ENCODE measurements around the gene MAPK1. TPM values are rescaled to one million over a fixed set of nuclear protein-coding genes. Genes with fewer than 3 reads are reported as not detected.

The MAPK1 gene
- total RNA-seq, 1 experiment from 2014 or later, result 90.3 TPM

DNA sequence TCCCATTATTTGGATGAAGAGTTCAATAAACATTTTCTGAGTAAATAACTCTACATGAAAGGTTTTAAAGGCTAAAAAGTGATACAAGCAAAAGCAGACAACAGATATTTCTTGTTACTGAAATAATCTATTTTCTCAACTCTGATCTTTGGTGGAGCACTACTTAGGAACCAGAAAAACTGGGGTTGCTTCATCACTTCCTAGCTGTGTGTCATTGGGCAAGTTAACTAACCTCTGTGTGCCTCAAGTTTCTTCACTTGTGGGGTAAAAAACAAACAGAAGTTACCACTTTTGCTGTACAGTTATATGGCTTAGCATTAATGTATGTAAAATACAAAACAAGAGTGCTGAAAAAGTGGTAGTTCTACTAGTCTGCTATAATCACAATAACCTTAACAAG, 5.6 kb downstream of the MAPK1 start:
- no peak overlapping the region for H3K18ac ChIP-seq (ENCODE audit: insufficient read length, low read depth, low read length)
- no peaks in the 10 kb centered on the region for H3K9me3 ChIP-seq (ENCODE audit: control insufficient read depth, low read depth, low read length)
- H3K27me3 Mint-ChIP-seq (ENCODE audit: low read depth), result no peaks in the 10 kb centered on the region
- peaks cover 75% of the 10 kb centered on the region; the same call in 1 of the 2 replicates for H3K79me2 ChIP-seq (ENCODE audit: insufficient read depth, low read length)
- H3K14ac ChIP-seq (ENCODE audit: insufficient read depth, low read length), result no peak overlapping the region
- H3K23me2 ChIP-seq (ENCODE audit: insufficient read length, low read depth, low read length, poor library complexity, severe bottlenecking), result no peaks in the 10 kb centered on the region
- no peaks in the 10 kb centered on the region for H4K20me1 ChIP-seq (ENCODE audit: control insufficient read depth, insufficient read depth, insufficient read length)
- H3K27ac ChIP-seq (ENCODE audit: insufficient read length, low read depth, low read length), result no peak overlapping the region
- no peak overlapping the region for H3K56ac ChIP-seq (ENCODE audit: insufficient read length, low read depth, low read length)
- no peak overlapping the region for H4K5ac ChIP-seq (ENCODE audit: insufficient read length, low read depth, low read length)
- no peak overlapping the region for H3K4me2 ChIP-seq (ENCODE audit: insufficient read depth, insufficient read length, low read length)
- no peak overlapping the region for H3T11ph ChIP-seq (ENCODE audit: low read length)
- H3K4me1 Mint-ChIP-seq, result peaks cover 61 to 71% of the 10 kb centered on the region in 2 experiments
- H3K36me3 Mint-ChIP-seq (ENCODE audit: insufficient read depth in 1 of 3, low read depth in 3 of 3), result peaks cover 0 to 6% (median 4%) of the 10 kb centered on the region in 3 experiments; a peak in 4 of 7 replicates
- no peaks in the 10 kb centered on the region for H3K27me3 ChIP-seq (ENCODE audit: insufficient read depth, low read length)
- H3K79me1 ChIP-seq (ENCODE audit: insufficient read depth, low read depth, low read length, poor library complexity, severe bottlenecking), result peaks cover 9% of the 10 kb centered on the region
- H3K4me1 ChIP-seq (ENCODE audit: insufficient read depth, low read length), result peaks cover 8% of the 10 kb centered on the region
- DNase-seq, result no peak
- TF ChIP-seq, protein P1, sequence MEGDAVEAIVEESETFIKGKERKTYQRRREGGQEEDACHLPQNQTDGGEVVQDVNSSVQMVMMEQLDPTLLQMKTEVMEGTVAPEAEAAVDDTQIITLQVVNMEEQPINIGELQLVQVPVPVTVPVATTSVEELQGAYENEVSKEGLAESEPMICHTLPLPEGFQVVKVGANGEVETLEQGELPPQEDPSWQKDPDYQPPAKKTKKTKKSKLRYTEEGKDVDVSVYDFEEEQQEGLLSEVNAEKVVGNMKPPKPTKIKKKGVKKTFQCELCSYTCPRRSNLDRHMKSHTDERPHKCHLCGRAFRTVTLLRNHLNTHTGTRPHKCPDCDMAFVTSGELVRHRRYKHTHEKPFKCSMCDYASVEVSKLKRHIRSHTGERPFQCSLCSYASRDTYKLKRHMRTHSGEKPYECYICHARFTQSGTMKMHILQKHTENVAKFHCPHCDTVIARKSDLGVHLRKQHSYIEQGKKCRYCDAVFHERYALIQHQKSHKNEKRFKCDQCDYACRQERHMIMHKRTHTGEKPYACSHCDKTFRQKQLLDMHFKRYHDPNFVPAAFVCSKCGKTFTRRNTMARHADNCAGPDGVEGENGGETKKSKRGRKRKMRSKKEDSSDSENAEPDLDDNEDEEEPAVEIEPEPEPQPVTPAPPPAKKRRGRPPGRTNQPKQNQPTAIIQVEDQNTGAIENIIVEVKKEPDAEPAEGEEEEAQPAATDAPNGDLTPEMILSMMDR (conservative IDR thresholded peaks at IDR 0.05), result no peak
- H2BK5ac ChIP-seq (ENCODE audit: insufficient read length, low read length), result no peak overlapping the region
- H3K9ac ChIP-seq (ENCODE audit: extremely low read depth, insufficient read length, low read length), result no peak overlapping the region
- no peak overlapping the region for H3K23ac ChIP-seq (ENCODE audit: insufficient read length, low read depth, low read length)
- H3K9me3 Mint-ChIP-seq, result no peaks in the 10 kb centered on the region
- H3K4ac ChIP-seq (ENCODE audit: low read depth, low read length), result no peak overlapping the region
- no peak overlapping the region for H2BK12ac ChIP-seq (ENCODE audit: insufficient read length, low read depth, low read length)
- H4K8ac ChIP-seq (replicated peaks; ENCODE audit: insufficient read length, low read depth, low read length), result no peak overlapping the region
- H2AK5ac ChIP-seq (ENCODE audit: insufficient read length, low read length), result no peak overlapping the region
- no peak overlapping the region for H4K91ac ChIP-seq (ENCODE audit: insufficient read length, low read depth, low read length)
- peak overlapping the region in 2 of 3 experiments; percentile 0 to 16; a peak in 1 of 7 replicates for H3K27ac Mint-ChIP-seq
- H2BK20ac ChIP-seq (ENCODE audit: low read depth, low read length, poor library complexity, severe bottlenecking), result no peak overlapping the region
- H2AFZ ChIP-seq (ENCODE audit: low read length), result no peak overlapping the region
- no peak overlapping the region for H2BK15ac ChIP-seq (ENCODE audit: low read depth, low read length)
- H3K4me3 Mint-ChIP-seq, result no peak overlapping the region
- no peak overlapping the region for H2BK120ac ChIP-seq (ENCODE audit: low read depth, low read length, poor library complexity, severe bottlenecking)

Data from H9 (cell line).